T47D (cell line): ENCODE measurements around the gene NFKBIL1.

ENCODE experiments used
- DNase-seq, 2 experiments: peaks; one replicate each; pipeline versions ENCODE4 v3.0.0 to v3.0.0-alpha.2; 2011 to 2012; ENCODE audit warnings: low read depth in 1 of 2, low spot score in 1 of 2
- JUND ChIP-seq: IDR thresholded peaks from 2 replicates; pipeline ENCODE4 v1.6.1; 2012; ENCODE audit warnings: low read depth
- in situ Hi-C: cut with HindIII; loops from 2 replicates; pipeline ENCODE4 v1.10.0; 2016; ENCODE audit warnings: low sequenced_read_pairs, low pct_unique_long_range_greater_than_20kb

The NFKBIL1 gene

GRCh38 chr6:31575335-31575901 lies 28.0 kb downstream of the NFKBIL1 start, which contains the start of gene TNF:
Gene TNF, plus strand, starts transcription at chr6:31575565. Its CDS starts 177 bp downstream, at chr6:31575742.
- DNase-seq: peak; percentile 68
- TF ChIP-seq JUND: no peak

GRCh38 chr6:31575952-31576685 lies 28.7 kb downstream of the NFKBIL1 start:
- no peak for DNase-seq
- no peak for TF ChIP-seq JUND
- in situ Hi-C loops: no loop called here

More at GRCh38 chr6:31575335-31575901, 28.0 kb downstream of the NFKBIL1 start, which contains the start of gene TNF:
- in situ Hi-C loops: no loop called here

- in situ Hi-C loops: no loop called here
- no peak for TF ChIP-seq JUND
- no peak for DNase-seq
Observed at GRCh38 chr6:31576897-31577578, 29.6 kb downstream of the NFKBIL1 start.

- no peak for TF ChIP-seq JUND
- in situ Hi-C loops: no loop called here
- no peak for DNase-seq
Observed at GRCh38 chr6:31577579-31577966, 30.2 kb downstream of the NFKBIL1 start.

- TF ChIP-seq JUND: no peak
- in situ Hi-C loops: no loop called here
Observed at GRCh38 chr6:31578184-31579118, 31.0 kb downstream of the NFKBIL1 start.

GRCh38 chr6:31579119-31579505 lies 31.7 kb downstream of the NFKBIL1 start:
- no peak for TF ChIP-seq JUND
- DNase-seq: no peak
- in situ Hi-C loops: no loop called here

More at GRCh38 chr6:31578184-31579118, 31.0 kb downstream of the NFKBIL1 start:
- peak in 1 of 2 experiments; percentile 45 for DNase-seq

- TF ChIP-seq JUND: no peak
- DNase-seq: no peak
- in situ Hi-C loops: no loop called here
Observed at GRCh38 chr6:31579546-31580437, 32.4 kb downstream of the NFKBIL1 start.

- no peak for TF ChIP-seq JUND
- DNase-seq: no peak
- in situ Hi-C loops: no loop called here
Observed at GRCh38 chr6:31580438-31580740, 33.0 kb downstream of the NFKBIL1 start.

- peak; percentile 79 to 85 for DNase-seq
- TF ChIP-seq JUND: no peak
- in situ Hi-C loops: no loop called here
Observed at GRCh38 chr6:31580807-31581433, 33.5 kb downstream of the NFKBIL1 start.

GRCh38 chr6:31581434-31582229 lies 34.2 kb downstream of the NFKBIL1 start:
- DNase-seq: no peak
- in situ Hi-C loops: no loop called here
- no peak for TF ChIP-seq JUND

- in situ Hi-C loops: no loop called here
- no peak for TF ChIP-seq JUND
- DNase-seq: no peak
Observed at GRCh38 chr6:31582230-31582643, 34.8 kb downstream of the NFKBIL1 start, which contains the start of gene LTB. Gene LTB, minus strand, starts transcription at chr6:31582424. Its CDS starts 7 bp downstream, at chr6:31582417.
